ENCODE results near the gene BAHCC1.

BAHCC1 gene

GRCh38 chr17:81398832-81399411, 3.7 kb downstream of the BAHCC1 start:
- no peak for DNase-seq

DNA sequence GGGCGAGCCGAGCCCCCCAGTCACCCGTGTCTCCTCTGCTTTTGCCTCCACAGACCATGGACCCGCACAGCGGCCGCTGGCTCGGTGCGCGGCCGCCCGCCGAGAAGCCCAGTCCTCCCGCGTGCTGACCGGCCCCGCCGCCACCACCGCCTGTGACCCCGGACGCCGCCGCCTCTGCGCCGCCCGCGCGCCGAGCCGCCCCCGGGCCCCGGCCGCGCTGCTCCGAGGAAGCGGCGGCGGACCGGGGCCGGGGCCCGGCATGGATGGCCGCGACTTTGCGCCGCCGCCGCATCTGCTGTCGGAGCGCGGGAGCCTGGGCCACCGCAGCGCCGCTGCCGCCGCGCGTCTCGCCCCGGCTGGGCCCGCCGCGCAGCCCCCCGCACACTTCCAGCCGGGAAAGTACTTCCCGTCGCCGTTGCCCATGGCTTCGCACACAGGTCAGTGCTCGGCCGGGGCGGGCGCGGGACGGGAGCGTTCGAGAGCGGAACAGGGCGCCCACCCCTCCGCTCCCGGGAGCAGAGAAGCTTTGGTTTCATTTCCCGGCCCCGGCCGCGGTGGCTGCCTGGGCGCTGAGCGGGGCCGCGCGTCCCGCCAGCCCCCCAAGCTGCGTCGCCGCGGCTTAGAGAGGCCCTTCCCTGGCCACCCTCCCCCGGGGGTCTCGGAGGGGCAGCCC, 4.4 kb downstream of the BAHCC1 start:
- DNase-seq: no peak

GRCh38 chr17:81400154-81400977, 5.1 kb downstream of the BAHCC1 start:
- no peak for DNase-seq

DNA sequence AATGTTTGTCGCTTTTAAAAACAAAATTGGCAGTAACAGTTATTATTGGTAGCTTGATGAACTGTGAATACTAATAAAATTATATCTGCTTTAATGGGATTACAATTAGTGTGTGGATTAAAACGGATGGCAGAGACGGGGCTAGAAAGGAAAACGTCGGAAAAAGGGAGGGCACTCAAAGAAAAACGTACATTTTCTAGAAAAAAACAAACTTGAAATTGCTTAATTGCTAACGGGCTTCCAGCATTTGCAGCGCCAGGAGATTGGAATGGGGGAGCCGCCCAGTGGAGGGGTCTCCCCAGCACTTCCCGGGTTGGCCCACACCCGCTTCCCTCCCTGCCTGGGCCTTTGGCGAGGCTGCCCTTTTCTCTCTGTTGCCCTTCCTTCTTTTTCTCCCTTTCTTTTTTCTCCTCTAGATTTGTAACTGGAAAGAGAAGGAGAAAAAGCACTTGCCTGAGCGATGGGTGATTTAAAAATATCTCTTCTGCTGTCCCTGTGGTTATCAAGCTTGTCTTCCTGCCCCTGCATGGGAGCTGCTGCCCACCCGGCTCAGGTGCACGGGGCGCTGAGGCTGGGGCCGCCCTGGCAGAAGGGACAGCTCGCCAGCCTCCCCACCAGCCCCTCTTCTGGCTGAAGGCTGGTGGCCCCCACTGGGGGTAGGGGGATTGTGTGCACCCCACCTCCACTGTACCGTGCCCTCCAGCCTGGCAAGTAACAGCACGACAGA, 5.9 kb downstream of the BAHCC1 start:
- DNase-seq: no peak

DNA sequence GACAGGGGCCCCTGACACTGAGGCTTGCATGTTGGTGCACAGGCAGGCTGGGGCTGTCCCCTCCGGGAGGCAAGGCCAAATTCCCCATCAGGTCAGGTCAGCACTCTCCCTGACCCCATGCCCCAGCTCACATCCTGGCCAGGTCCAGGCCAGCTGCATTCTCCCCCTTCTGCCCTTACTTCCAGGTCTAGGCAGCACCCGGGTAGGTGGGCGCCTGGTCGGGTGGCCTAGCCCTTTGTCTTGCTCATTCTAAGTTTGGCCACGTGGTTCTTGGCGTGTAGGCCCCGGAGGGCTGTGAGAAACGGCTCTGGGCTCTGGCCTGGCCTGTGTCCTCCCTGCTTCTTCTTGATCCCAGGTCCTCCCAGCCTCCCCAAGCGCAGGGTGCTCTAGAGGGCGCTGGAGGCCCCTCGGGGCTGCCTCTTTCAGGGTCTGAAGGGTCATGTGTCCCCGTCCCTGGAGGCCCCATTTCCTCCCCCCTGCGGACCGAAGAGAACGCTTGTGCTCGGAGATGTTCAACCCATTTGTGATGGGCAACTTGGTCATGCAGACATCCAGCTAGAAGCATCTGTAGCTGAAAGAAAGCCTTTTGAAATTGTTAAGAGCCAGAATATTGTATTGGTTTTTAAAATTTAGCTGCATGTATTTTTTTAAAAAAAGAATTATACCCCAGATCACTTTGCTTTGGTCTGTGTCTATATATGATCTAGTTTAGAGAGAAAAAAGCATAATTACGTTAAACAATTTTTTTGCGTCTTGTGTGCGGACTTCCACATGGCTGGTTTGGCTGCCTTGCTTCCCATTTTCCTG, 6.7 kb downstream of the BAHCC1 start:
- DNase-seq: no peak

DNA sequence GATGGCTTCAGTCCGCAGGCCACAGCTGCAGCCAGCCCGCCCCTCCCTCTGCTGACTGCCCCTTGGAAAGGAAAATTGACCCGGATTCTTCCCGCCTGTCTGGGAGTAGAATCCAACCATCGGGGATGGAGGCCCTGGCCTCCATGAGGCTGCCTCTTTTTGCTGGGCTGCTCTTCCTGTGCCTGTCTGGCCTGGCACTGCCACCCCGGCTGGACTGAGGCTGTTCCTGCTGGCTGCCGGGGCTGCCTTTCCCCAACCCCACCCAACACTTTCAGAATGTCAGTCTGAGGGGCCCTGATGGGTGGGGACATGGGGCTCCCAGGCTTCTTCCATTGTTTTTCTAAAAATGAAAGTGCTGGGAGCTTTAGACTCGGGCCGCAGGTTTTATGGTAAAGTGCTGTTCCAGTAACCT, 7.3 kb downstream of the BAHCC1 start:
- DNase-seq: no peak

GRCh38 chr17:81402981-81403467, 7.8 kb downstream of the BAHCC1 start:
- DNase-seq: no peak

GRCh38 chr17:81403671-81404534, 8.6 kb downstream of the BAHCC1 start:
- no peak for DNase-seq

DNA sequence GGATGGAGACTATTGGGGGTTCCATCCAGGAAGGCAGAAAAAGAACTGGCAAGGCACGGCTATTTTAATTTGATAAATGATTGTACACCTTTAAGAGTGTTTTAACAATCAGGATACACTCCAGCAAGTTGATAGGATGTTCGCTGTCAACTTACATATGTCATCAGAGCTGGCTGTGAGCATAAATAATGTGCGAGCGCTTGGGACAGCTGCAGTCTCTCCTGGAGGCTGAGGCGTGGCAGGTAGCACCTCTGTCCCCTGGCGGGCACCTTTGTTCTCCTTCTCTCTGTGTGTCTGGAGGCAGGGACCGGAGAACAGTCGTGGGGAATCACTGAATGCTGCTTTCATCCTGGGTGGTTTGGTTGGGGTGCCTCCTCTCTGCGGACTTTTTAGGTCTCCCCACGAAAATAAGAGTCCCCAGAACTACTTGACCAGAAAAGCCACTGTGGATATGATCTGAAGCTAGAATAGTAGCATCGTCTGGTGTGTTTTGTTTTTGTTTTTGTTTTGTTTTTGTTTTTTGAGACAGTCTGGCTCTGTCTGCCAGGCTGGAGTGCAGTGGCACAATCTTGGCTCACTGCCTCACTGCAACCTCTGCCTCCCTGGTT, 9.4 kb downstream of the BAHCC1 start:
- DNase-seq: no peak

DNA sequence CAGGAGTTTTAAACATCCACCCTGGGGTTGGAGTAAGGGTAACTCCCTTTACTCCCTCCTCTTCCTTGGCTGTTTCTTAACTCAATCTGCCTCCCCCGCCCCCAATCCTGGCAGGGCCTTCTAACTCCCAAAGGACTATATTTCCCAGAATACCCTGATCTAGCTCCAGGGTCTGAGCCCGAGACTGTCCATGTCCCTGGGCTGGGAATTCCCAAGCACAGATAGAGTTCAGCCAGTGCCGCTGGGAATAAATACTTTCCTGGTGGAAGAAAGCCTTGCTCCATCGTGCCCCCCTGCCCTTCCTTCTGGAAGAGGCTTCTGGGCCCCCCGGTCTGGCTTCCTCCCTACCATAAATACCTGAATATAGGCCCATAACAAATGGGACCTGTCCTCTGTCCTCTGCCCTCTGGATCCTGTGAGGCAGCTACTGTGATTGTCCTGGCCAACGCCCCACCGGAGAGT, 10.2 kb downstream of the BAHCC1 start:
- DNase-seq: no peak

GRCh38 chr17:81406117-81406953, 11.1 kb downstream of the BAHCC1 start:
- no peak for DNase-seq

- no peak for DNase-seq
These were observed 12.8 kb downstream of the BAHCC1 start for GRCh38 chr17:81408049-81408448.

GRCh38 chr17:81409190-81409935, 14.1 kb downstream of the BAHCC1 start:
- no peak for DNase-seq

GRCh38 chr17:81410852-81411251, 15.6 kb downstream of the BAHCC1 start:
- DNase-seq: no peak

- DNase-seq: no peak
These were observed 16.0 kb downstream of the BAHCC1 start for GRCh38 chr17:81411305-81411704.

DNA sequence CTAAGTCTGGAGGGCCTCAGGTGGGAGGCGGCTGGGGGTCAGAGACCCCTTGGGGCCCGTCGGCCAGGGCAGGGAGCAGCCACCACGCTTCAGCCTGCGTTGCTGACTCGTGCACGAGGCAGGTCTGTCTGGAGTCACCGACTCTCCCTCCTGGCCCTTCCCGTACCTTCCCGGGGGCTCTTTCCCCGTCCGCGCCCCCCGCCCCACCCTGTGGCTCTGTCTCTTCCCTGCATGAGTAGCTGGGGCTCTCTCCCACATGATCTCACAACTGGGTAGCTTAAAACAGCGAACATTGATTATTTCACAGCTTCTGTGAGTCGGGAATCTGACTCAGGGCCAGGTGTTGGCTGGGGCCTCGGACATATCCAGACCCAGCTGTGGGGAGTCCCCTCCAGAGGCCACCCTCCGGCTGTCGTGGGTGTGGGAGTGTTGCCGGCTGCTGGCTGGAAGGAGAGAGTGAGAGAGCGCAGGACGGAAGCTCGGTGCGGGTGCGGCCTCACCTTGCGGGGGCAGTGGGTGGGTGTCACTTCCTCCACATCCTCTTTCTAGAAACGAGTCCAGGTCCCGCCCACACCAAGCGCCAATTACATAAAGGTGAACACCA, 17.3 kb downstream of the BAHCC1 start:
- DNase-seq: peak; percentile 65

DNA sequence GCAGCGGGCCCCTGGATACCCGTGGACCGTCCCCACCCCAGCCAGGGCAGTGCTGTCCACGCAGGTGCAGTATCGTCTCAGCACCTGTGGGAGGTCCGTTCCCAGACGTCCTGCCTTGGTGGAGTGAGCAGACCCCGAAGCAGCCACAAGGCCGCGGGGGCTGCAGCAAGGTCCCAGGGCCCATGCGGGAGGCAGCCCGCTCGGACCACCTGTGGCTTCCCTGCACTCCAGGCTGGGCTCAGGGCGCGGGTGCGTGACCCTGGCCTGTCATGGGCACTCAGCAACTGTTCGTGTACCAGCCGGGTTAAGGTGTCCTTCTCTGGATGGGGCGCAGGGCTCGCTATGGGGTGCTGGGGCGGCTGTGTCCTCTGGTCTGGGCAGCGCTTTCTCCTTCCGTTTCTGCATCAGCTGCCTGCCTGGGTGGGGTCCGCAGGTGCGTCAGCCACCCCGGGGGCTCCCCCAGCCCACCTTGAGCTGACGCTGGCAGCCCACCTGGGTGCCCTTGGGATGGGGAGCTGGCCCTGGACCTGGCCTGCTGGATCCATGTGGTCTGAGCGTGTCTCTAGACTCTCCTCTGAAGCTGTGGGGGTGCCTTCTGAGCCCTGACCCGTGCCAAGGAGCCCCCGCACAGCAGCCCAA, 18.4 kb downstream of the BAHCC1 start:
- no peak for DNase-seq

Measured in activated naive CD4-positive, alpha-beta T cell treated with Interleukin-2 at 50 U/mL for 16 hours (primary cell).